H9 (cell line): ENCODE measurements around the gene CHID1. TPM values are rescaled to one million over a fixed set of nuclear protein-coding genes. Genes with fewer than 3 reads are reported as not detected.

Experiments used
- DNase-seq: peaks from one replicate; pipeline ENCODE4 v3.0.0-alpha.2; 2017
- H2AFZ ChIP-seq: one replicate; pipeline ENCODE4 v1.6.1; 2013; ENCODE audit warnings: mild to moderate bottlenecking, low read length, control low read depth, moderate library complexity
- H2AK5ac ChIP-seq: 2 replicates; pipeline ENCODE4 v1.6.1; 2013; ENCODE audit warnings: low read length, control low read depth, mixed read lengths; ENCODE audit not compliant: insufficient read length
- H2BK120ac ChIP-seq: one replicate; pipeline ENCODE4 v1.6.1; 2013; ENCODE audit warnings: low read depth, mild to moderate bottlenecking, low read length, control low read depth, inconsistent platforms; ENCODE audit not compliant: poor library complexity, severe bottlenecking
- H2BK12ac ChIP-seq: 2 replicates; pipeline ENCODE4 v1.6.1; 2013; ENCODE audit warnings: low read length, control low read depth, mixed read lengths, low read depth; ENCODE audit not compliant: insufficient read length
- H2BK15ac ChIP-seq: 2 replicates; pipeline ENCODE4 v1.6.1; 2013; ENCODE audit warnings: low read depth, low read length, control low read depth
- H2BK20ac ChIP-seq: one replicate; pipeline ENCODE4 v1.6.1; 2013; ENCODE audit warnings: low read depth, mild to moderate bottlenecking, low read length, control low read depth, inconsistent platforms; ENCODE audit not compliant: poor library complexity, severe bottlenecking
- H2BK5ac ChIP-seq: 2 replicates; pipeline ENCODE4 v1.6.1; 2013; ENCODE audit warnings: low read length, control low read depth, mixed read lengths; ENCODE audit not compliant: insufficient read length
- H3K14ac ChIP-seq: 2 replicates; pipeline ENCODE4 v1.6.1; 2013; ENCODE audit warnings: low read length, control low read depth; ENCODE audit not compliant: insufficient read depth
- H3K18ac ChIP-seq: 2 replicates; pipeline ENCODE4 v1.6.1; 2013; ENCODE audit warnings: low read depth, mild to moderate bottlenecking, mixed read lengths, low read length, control low read depth; ENCODE audit not compliant: insufficient read length
- H3K23ac ChIP-seq: 2 replicates; pipeline ENCODE4 v1.6.1; 2013; ENCODE audit warnings: low read length, control low read depth, mixed read lengths, low read depth; ENCODE audit not compliant: insufficient read length
- H3K23me2 ChIP-seq: 2 replicates; pipeline ENCODE4 v1.6.1; 2013; ENCODE audit warnings: low read depth, mild to moderate bottlenecking, mixed read lengths, low read length, control low read depth; ENCODE audit not compliant: insufficient read length, poor library complexity, severe bottlenecking
- H3K27ac ChIP-seq: 2 replicates; pipeline ENCODE4 v1.5.1; 2013; ENCODE audit warnings: low read length, control low read depth, mixed read lengths, low read depth; ENCODE audit not compliant: insufficient read length
- H3K27me3 ChIP-seq: 2 replicates; pipeline ENCODE4 v1.6.1; 2013; ENCODE audit warnings: low read length, control low read depth, inconsistent platforms; ENCODE audit not compliant: insufficient read depth
- H3K4ac ChIP-seq: 2 replicates; pipeline ENCODE4 v1.6.1; 2013; ENCODE audit warnings: low read depth, mild to moderate bottlenecking, control low read depth, inconsistent platforms, low read length, moderate library complexity
- H3K4me1 ChIP-seq: 2 replicates; pipeline ENCODE4 v1.6.1; 2013; ENCODE audit warnings: low read length, control low read depth, inconsistent platforms; ENCODE audit not compliant: insufficient read depth
- H3K4me2 ChIP-seq: 2 replicates; pipeline ENCODE4 v1.6.1; 2013; ENCODE audit warnings: low read length, control low read depth, mixed read lengths; ENCODE audit not compliant: insufficient read length, insufficient read depth
- H3K56ac ChIP-seq: 2 replicates; pipeline ENCODE4 v1.6.1; 2013; ENCODE audit warnings: low read depth, mild to moderate bottlenecking, mixed read lengths, low read length, control low read depth; ENCODE audit not compliant: insufficient read length
- H3K79me1 ChIP-seq: 2 replicates; pipeline ENCODE4 v1.6.1; 2013; ENCODE audit warnings: low read depth, mild to moderate bottlenecking, moderate library complexity, low read length, control low read depth, inconsistent platforms; ENCODE audit not compliant: insufficient read depth, poor library complexity, severe bottlenecking
- H3K79me2 ChIP-seq: 2 replicates; pipeline ENCODE4 v1.6.1; 2013; ENCODE audit warnings: low read length, control low read depth, inconsistent platforms; ENCODE audit not compliant: insufficient read depth
- H3K9ac ChIP-seq: 2 replicates; pipeline ENCODE4 v1.6.1; 2013; ENCODE audit warnings: low read length, control low read depth, mixed read lengths; ENCODE audit not compliant: insufficient read length; ENCODE audit errors: extremely low read depth
- H3K9me3 ChIP-seq: one replicate; pipeline ENCODE4 v1.6.1; 2013; ENCODE audit warnings: low read depth, low read length, inconsistent platforms; ENCODE audit not compliant: control insufficient read depth
- H3T11ph ChIP-seq: one replicate; pipeline ENCODE4 v1.6.1; 2013; ENCODE audit warnings: mild to moderate bottlenecking, low read length, control low read depth, inconsistent platforms
- H4K20me1 ChIP-seq: one replicate; pipeline ENCODE4 v1.6.1; 2013; ENCODE audit not compliant: control insufficient read depth, insufficient read length, insufficient read depth
- H4K5ac ChIP-seq: 2 replicates; pipeline ENCODE4 v1.6.1; 2013; ENCODE audit warnings: low read depth, mild to moderate bottlenecking, mixed read lengths, low read length, control low read depth; ENCODE audit not compliant: insufficient read length
- H4K8ac ChIP-seq: replicated peaks from 2 replicates; pipeline ENCODE4 v1.6.1; 2013; ENCODE audit warnings: low read length, control low read depth, mixed read lengths, low read depth; ENCODE audit not compliant: insufficient read length
- H4K91ac ChIP-seq: 2 replicates; pipeline ENCODE4 v1.6.1; 2013; ENCODE audit warnings: low read depth, mild to moderate bottlenecking, moderate library complexity, mixed read lengths, low read length, control low read depth; ENCODE audit not compliant: insufficient read length
- H3K27ac Mint-ChIP-seq, 3 experiments: 2 replicates in 2 of 3; 3 replicates in 1 of 3; pipeline ENCODE4 v1.8.0; 2020 to 2021; ENCODE audit warnings: mixed read lengths in 3 of 3, mild to moderate bottlenecking in 1 of 3, moderate library complexity in 1 of 3
- H3K27me3 Mint-ChIP-seq: 2 replicates; pipeline ENCODE4 v1.8.0; 2021; ENCODE audit warnings: low read depth, mild to moderate bottlenecking, moderate library complexity, mixed read lengths
- H3K36me3 Mint-ChIP-seq, 3 experiments: 2 replicates in 2 of 3; 3 replicates in 1 of 3; pipeline ENCODE4 v1.8.0; 2020 to 2021; ENCODE audit warnings: low read depth in 3 of 3, mixed read lengths in 3 of 3; ENCODE audit not compliant: insufficient read depth in 1 of 3
- H3K4me1 Mint-ChIP-seq, 2 experiments: 2 replicates each; pipeline ENCODE4 v1.8.0; 2020; ENCODE audit warnings: mixed read lengths in 2 of 2
- H3K4me3 Mint-ChIP-seq, 2 experiments: 2 replicates in 1 of 2; 3 replicates in 1 of 2; pipeline ENCODE4 v1.8.0; 2020 to 2021; ENCODE audit warnings: mild to moderate bottlenecking in 2 of 2, mixed read lengths in 2 of 2, moderate library complexity in 1 of 2
- H3K9me3 Mint-ChIP-seq, 2 experiments: 2 replicates in 1 of 2; 3 replicates in 1 of 2; pipeline ENCODE4 v1.8.0; 2020; ENCODE audit warnings: mild to moderate bottlenecking in 2 of 2, mixed read lengths in 2 of 2, moderate library complexity in 1 of 2
- WGBS: extraction: QIAGEN DNeasy Blood & Tissue Kit; methylation state at CpG from one replicate; pipeline ENCODE4 v1.1.7; 2013; ENCODE audit warnings: missing lambda C conversion rate, low lambda C conversion rate, mixed read lengths; ENCODE audit not compliant: insufficient read length; ENCODE audit errors: extremely low coverage; 5-methylcytosine and 5-hydroxymethylcytosine counted together
- total RNA-seq: library from RNA; stranded (reverse); gene quantifications from 2 replicates; pipeline ENCODE4 v1.2.1, GENCODE V29; 2021
- TF ChIP-seq, protein P1 (sequence below): fragments of 200-600 bp; sonication (generic); conservative IDR thresholded peaks from 3 replicates; pipeline ENCODE4 v1.8.0; 2021; ENCODE audit warnings: antibody characterized with exemption, mild to moderate bottlenecking

CHID1 gene
- total RNA-seq, 1 experiment from 2014 or later: 89.4 TPM

- peaks cover 3 to 12% of the 10 kb centered on the region in 2 experiments; a peak in 4 of 5 replicates for H3K9me3 Mint-ChIP-seq
Observed at GRCh38 chr11:952406-953385, 42.1 kb upstream of the CHID1 start.

More at GRCh38 chr11:952406-953385, 42.1 kb upstream of the CHID1 start:
- Mint-ChIP-seq H3K27me3 (no peaks in the 10 kb centered on the region), H3K4me1 (peaks cover 57 to 60% of the 10 kb centered on the region in 2 experiments), H3K27ac (peak overlapping the region; percentile 31 to 92 (median 56); a peak in 6 of 7 replicates), H3K4me3 (no peak overlapping the region), H3K36me3 (peaks cover 13 to 22% (median 16%) of the 10 kb centered on the region in 3 experiments)
- Histone ChIP-seq H3K23ac (no peak overlapping the region), H2AFZ (no peak overlapping the region), H2BK20ac (no peak overlapping the region), H3K23me2 (no peaks in the 10 kb centered on the region), H3K79me2 (peaks cover 11% of the 10 kb centered on the region; the same call in 1 of the 2 replicates), H4K5ac (no peak overlapping the region), H2BK120ac (no peak overlapping the region), H3K79me1 (peaks cover 6% of the 10 kb centered on the region), H3K4ac (no peak overlapping the region), H4K20me1 (no peaks in the 10 kb centered on the region), H2BK15ac (no peak overlapping the region), H3K4me1 (peaks cover 8% of the 10 kb centered on the region; the same call in 1 of the 2 replicates), H3T11ph (no peak overlapping the region), H3K18ac (no peak overlapping the region), H3K9me3 (no peaks in the 10 kb centered on the region), H3K4me2 (no peak overlapping the region), H2BK12ac (no peak overlapping the region), H2BK5ac (no peak overlapping the region), H4K91ac (no peak overlapping the region), H3K27me3 (no peaks in the 10 kb centered on the region), H2AK5ac (no peak overlapping the region), H3K56ac (no peak overlapping the region), H4K8ac (no peak overlapping the region), H3K27ac (no peak overlapping the region), H3K14ac (no peak overlapping the region), H3K9ac (no peak overlapping the region)
- TF ChIP-seq, protein P1, sequence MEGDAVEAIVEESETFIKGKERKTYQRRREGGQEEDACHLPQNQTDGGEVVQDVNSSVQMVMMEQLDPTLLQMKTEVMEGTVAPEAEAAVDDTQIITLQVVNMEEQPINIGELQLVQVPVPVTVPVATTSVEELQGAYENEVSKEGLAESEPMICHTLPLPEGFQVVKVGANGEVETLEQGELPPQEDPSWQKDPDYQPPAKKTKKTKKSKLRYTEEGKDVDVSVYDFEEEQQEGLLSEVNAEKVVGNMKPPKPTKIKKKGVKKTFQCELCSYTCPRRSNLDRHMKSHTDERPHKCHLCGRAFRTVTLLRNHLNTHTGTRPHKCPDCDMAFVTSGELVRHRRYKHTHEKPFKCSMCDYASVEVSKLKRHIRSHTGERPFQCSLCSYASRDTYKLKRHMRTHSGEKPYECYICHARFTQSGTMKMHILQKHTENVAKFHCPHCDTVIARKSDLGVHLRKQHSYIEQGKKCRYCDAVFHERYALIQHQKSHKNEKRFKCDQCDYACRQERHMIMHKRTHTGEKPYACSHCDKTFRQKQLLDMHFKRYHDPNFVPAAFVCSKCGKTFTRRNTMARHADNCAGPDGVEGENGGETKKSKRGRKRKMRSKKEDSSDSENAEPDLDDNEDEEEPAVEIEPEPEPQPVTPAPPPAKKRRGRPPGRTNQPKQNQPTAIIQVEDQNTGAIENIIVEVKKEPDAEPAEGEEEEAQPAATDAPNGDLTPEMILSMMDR: no peak
- no peak for DNase-seq
- WGBS: no CpG with 5 or more reads among the region's 18 CpGs
